Omental fat pad (tissue), 4 donors: ENCODE results near the gene AAK1. TPM values are rescaled to one million over a fixed set of nuclear protein-coding genes. Genes with fewer than 3 reads are reported as not detected.

Experiments
- ATAC-seq: fragments of 150-250 bp; one replicate; pipeline ENCODE4 v1.9.1; 2016; ENCODE audit warnings: mild to moderate bottlenecking, moderate library complexity; ENCODE audit not compliant: low FRiP score
- DNase-seq: peaks from one replicate; pipeline ENCODE4 v3.0.0-alpha.2; 2019; ENCODE audit warnings: low spot score
- total RNA-seq, 4 donors: library from RNA; depleted of rRNA; stranded (reverse); fragments of >200 nt; gene quantifications; one replicate each; pipeline ENCODE4 v1.1.0, GENCODE V29; 2016
- TF ChIP-seq, protein P1 (sequence below), 3 donors: fragments of 450-650 bp; IDR thresholded peaks; one replicate each; pipeline ENCODE4 v1.5.1; 2016 to 2017; ENCODE audit warnings: antibody characterized with exemption in 3 of 3, mild to moderate bottlenecking in 3 of 3, moderate library complexity in 2 of 3

AAK1 gene
- total RNA-seq, 4 donors from 2014 or later: 41.4 to 62.3 (median 42.5) TPM

DNA sequence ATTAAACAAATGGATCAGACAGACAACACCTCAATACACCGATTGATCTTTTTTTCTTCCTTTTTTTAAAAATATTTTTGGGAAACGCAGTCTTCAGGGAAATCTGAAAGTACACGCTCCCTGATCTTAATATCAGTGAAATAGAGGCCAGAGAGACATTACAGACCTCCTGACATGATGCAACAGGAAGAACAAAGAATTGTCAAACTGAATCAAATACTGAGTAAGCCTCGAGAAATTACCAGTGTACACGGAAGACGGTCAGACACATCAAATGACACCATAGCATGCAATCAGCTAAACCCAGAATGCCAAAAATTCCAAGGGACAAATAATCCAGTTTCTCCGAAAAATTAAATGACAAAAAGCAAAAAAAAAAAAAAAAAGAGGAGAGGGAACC lies 126.1 kb downstream of the AAK1 start:
- TF ChIP-seq, protein P1, sequence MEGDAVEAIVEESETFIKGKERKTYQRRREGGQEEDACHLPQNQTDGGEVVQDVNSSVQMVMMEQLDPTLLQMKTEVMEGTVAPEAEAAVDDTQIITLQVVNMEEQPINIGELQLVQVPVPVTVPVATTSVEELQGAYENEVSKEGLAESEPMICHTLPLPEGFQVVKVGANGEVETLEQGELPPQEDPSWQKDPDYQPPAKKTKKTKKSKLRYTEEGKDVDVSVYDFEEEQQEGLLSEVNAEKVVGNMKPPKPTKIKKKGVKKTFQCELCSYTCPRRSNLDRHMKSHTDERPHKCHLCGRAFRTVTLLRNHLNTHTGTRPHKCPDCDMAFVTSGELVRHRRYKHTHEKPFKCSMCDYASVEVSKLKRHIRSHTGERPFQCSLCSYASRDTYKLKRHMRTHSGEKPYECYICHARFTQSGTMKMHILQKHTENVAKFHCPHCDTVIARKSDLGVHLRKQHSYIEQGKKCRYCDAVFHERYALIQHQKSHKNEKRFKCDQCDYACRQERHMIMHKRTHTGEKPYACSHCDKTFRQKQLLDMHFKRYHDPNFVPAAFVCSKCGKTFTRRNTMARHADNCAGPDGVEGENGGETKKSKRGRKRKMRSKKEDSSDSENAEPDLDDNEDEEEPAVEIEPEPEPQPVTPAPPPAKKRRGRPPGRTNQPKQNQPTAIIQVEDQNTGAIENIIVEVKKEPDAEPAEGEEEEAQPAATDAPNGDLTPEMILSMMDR (IDR thresholded peaks at IDR 0.05): no peak
- DNase-seq (no peak), ATAC-seq (no peak)

DNA sequence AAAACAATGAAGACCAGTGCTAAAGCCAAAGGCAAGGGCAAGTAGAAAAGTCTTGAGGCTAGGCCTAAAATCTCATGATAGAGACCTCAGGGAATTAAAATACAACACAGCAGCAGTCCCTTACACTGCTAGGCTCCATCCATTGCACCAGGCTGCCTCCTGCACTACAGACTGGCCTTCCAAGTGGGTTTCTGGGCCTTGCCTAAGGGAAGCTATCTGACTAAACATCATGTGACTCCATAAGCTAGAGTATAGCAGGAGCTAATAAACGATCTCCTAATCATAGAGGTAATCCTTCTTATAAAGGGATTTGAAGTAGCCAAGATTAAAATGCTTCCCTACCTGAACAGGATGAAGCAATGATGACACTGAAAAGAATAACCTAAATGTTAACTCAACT lies 128.7 kb downstream of the AAK1 start:
- no peak for ATAC-seq
- DNase-seq: no peak
- TF ChIP-seq, protein P1 (IDR thresholded peaks at IDR 0.05): no peak

DNA sequence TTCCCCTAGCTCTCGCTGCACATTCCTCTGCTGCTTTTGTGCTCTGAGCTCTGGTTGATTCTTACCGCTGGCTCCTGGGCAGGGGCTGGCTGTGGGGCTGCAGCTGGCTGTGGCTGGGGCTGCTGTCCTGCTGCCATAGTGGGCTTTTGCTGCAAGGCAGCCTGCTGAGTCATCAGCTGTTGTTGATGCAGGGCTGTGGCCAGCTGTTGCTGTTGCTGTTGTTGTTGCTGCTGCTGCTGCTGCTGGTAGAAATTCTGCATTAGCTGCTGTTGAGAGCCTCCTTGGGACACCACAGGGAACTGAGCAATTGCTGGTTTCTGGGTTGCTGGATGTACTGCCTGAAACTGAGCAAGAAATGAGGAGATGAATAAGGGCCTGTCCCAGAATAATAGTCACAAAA lies 129.1 kb downstream of the AAK1 start:
- DNase-seq (no peak), ATAC-seq (no peak)
- TF ChIP-seq, protein P1 (IDR thresholded peaks at IDR 0.05): no peak

DNA sequence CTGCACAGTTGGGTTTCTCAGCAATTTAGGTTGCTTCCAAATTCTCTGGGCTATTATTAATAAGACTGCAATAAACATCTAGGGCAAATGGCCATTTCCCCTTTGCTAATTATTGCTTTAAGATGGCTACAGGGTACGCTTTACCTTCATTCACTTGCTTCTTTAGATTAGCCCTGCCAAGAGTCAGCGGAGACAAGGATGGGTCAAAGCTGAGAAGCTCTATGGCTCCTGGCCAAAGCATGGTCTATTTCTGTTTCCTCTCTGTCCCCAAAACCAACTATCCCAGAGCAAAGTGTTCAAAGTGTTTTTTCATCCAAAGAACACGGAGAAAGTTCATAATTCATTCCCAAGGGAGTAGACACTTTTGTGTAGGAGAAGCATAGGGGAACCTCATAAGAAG lies 131.1 kb downstream of the AAK1 start:
- TF ChIP-seq, protein P1 (IDR thresholded peaks at IDR 0.05): no peak
- no peak for DNase-seq

GRCh38 chr2:69510204-69510603 lies 133.3 kb downstream of the AAK1 start:
- no peak for ATAC-seq
- TF ChIP-seq, protein P1 (IDR thresholded peaks at IDR 0.05): no peak
- no peak for DNase-seq

More for the DNA sequence above, 131.1 kb downstream of the AAK1 start:
- ATAC-seq: no peak

DNA sequence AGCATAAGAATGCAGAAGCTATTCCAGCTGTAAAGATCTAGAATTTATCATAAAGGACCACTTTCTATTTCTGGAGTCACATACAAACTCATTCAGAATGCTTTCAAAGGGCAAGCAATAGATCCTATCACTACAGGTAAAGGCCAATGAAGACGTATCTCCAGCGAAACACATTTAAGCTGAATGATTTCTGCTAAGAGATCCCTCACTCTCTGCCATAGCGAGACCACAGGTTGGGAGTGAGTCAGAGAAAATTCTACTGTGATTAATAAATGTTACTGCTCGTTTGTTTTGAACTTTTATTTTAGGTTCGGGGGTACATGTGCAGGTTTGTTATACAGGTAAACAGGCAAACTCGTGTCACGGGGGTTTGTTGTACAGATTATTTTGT lies 133.8 kb downstream of the AAK1 start:
- TF ChIP-seq, protein P1 (IDR thresholded peaks at IDR 0.05): no peak
- ATAC-seq: no peak
- DNase-seq: no peak

GRCh38 chr2:69509011-69509749 lies 134.4 kb downstream of the AAK1 start:
- ATAC-seq: no peak
- TF ChIP-seq, protein P1 (IDR thresholded peaks at IDR 0.05): no peak

More at GRCh38 chr2:69509011-69509749, 134.4 kb downstream of the AAK1 start:
- no peak for DNase-seq
